Activated CD4-positive, alpha-beta T cell treated with anti-CD3 and anti-CD28 coated beads, Interleukin-2, amount 10 ng/mL, durations not matched to agents 7 days and 5 days (primary cell): Measurements from ENCODE around the gene UBXN4. TPM values are rescaled to one million over a fixed set of nuclear protein-coding genes. Genes with fewer than 3 reads are reported as not detected.
"Not testable (repeated sequence)": the region's sequence is repeated elsewhere in the genome, so short reads cannot be mapped to it uniquely, and the experiment has no call there.

ENCODE experiments used
- CTCF ChIA-PET: fragments of 350-600 bp; sonication (Branson Sonifier 250); formaldehyde crosslinking; loops from one replicate; lab custom pipeline; 2021; ENCODE audit warnings: antibody characterized with exemption; lab: Charles Lee
- POLR2A ChIA-PET: fragments of 350-600 bp; sonication (Branson Sonifier 250); formaldehyde crosslinking; loops from one replicate; lab custom pipeline; 2021; ENCODE audit warnings: antibody characterized with exemption; lab: Charles Lee
- DNase-seq: peaks from one replicate; pipeline ENCODE4 v3.0.0-alpha.2; 2020
- H3K27ac Mint-ChIP-seq: one replicate; pipeline ENCODE4 v1.8.0; 2021; ENCODE audit warnings: mild to moderate bottlenecking, moderate library complexity, mixed read lengths
- H3K27me3 Mint-ChIP-seq: one replicate; pipeline ENCODE4 v1.8.0; 2021; ENCODE audit warnings: mixed read lengths
- H3K36me3 Mint-ChIP-seq: one replicate; pipeline ENCODE4 v1.8.0; 2021; ENCODE audit warnings: low read depth, mixed read lengths
- H3K4me1 Mint-ChIP-seq: one replicate; pipeline ENCODE4 v1.8.0; 2021; ENCODE audit warnings: mixed read lengths
- H3K4me3 Mint-ChIP-seq: one replicate; pipeline ENCODE4 v1.8.0; 2021; ENCODE audit warnings: mild to moderate bottlenecking, moderate library complexity, mixed read lengths
- H3K9me3 Mint-ChIP-seq: one replicate; pipeline ENCODE4 v1.8.0; 2021; ENCODE audit warnings: mixed read lengths
- total RNA-seq, 2 experiments: library from RNA; stranded (reverse); gene quantifications; one replicate each; pipeline ENCODE4 v1.2.3, GENCODE V29; 2021

The UBXN4 gene
- total RNA-seq, 2 experiments from 2014 or later: 98.1 to 116 TPM

DNA sequence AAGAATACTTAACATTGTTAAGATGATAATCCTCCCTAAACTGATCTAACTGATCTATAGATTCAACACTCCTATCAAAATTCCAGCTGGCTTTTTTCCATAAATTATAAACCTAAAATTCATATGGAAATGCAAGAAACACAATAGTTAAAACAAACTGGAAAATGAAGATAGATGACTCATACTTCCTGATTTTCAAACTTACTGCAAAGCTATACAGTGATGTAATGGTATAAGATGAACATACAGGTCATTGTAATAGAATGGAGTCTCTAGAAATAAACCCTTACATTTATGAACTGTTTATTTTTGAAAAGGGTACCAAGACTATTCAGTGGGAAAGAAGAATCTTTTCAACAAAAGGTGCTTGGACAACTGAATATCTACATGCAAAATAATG, 32.3 kb downstream of the UBXN4 start:
- Mint-ChIP-seq H3K27me3 (no peaks in the 10 kb centered on the region), H3K9me3 (no peaks in the 10 kb centered on the region), H3K36me3 (peaks cover 69% of the 10 kb centered on the region), H3K27ac (no peak overlapping the region), H3K4me3 (no peak overlapping the region), H3K4me1 (peaks cover 2% of the 10 kb centered on the region)
- POLR2A ChIA-PET: no interaction called here
- CTCF ChIA-PET: interaction anchor here (2.1 kb wide), 1 partner anchor 24 kb away, joined by 5 read pairs; no protein-coding TSS in a partner anchor
- no peak for DNase-seq

DNA sequence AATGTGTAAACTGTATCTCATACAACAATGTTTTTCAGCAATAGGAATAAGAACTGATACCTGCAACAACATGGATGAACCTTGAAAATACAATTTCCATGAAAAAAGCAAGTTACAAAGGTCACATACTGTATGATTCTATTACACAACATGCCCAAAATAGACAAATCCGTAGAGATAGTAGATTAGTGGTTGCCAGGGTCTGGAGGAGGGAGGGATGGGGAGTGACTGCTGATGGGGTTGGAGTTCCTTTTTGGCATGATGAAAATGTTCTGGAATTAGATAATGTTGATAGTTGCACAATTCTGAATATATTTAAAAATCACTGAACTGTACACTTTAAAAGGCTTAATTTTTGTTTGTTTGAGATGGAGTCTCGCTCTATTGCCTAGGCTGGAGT, 33.8 kb downstream of the UBXN4 start:
- Mint-ChIP-seq H3K27me3 (no peaks in the 10 kb centered on the region), H3K9me3 (no peaks in the 10 kb centered on the region), H3K4me3 (no peak overlapping the region), H3K27ac (no peak overlapping the region), H3K36me3 (peaks cover 64% of the 10 kb centered on the region), H3K4me1 (peaks cover 2% of the 10 kb centered on the region)
- no peak for DNase-seq
- ChIA-PET CTCF (interaction anchor here (2.1 kb wide), 1 partner anchor 22 kb away, joined by 5 read pairs; no protein-coding TSS in a partner anchor), POLR2A (no interaction called here)

DNA sequence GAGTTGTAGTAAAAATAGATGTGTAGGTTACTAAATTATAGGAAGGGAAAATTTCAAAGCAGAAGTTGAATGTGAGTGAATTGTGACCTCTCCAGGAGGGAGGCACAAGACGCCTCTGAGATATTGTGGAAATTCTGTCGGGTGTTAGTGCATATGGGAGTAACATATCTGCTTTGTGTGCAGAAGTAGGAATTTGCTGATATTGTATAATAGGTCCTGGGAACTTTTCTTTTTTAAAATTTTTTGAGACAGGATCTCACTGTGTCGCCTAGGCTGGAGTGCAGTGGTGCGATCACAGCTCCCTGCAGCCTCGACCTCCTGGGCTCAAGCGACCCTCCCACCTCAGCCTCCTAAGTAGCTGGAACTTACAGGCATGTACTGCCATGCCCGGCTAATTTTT, 34.7 kb downstream of the UBXN4 start:
- peaks cover 65% of the 10 kb centered on the region for H3K36me3 Mint-ChIP-seq
- CTCF ChIA-PET: no interaction called here

DNA sequence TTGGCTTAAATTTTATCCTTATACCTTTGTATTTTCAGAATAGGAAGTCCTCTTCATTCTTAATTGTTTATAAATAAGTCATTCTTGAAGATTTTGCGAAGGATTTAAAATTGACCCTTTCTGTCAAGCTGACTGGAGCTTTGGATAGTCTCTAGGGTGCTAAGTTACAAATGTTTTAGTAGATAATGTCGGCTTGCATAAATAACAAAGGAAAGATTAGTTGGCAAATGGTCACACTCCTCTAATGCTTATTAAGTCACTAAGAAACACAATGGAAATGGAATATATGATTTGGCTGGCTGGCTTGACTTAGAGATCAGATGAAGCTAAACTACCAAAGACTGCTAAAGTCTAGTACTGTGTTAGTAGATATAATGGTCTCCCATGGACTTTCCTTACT, 40.6 kb downstream of the UBXN4 start:
- no peak for DNase-seq
- H3K27me3 Mint-ChIP-seq: no peaks in the 10 kb centered on the region
- peaks cover 5% of the 10 kb centered on the region for H3K9me3 Mint-ChIP-seq
- ChIA-PET CTCF (interaction anchor here (0.6 to 6.8 kb wide), 4 partner anchors 10 to 617 kb away, joined by 3 to 49 read pairs (median 3); no protein-coding TSS in a partner anchor), POLR2A (no interaction called here)
- H3K27ac Mint-ChIP-seq: no peak overlapping the region
- H3K4me3 Mint-ChIP-seq: no peak overlapping the region
- H3K36me3 Mint-ChIP-seq: peaks cover 73% of the 10 kb centered on the region
- H3K4me1 Mint-ChIP-seq: no peaks in the 10 kb centered on the region

More for the DNA sequence above, 34.7 kb downstream of the UBXN4 start:
- H3K4me3 Mint-ChIP-seq: no peak overlapping the region
- H3K27ac Mint-ChIP-seq: no peak overlapping the region
- no peaks in the 10 kb centered on the region for H3K9me3 Mint-ChIP-seq
- DNase-seq: no peak
- POLR2A ChIA-PET: no interaction called here
- H3K4me1 Mint-ChIP-seq: peaks cover 2% of the 10 kb centered on the region
- H3K27me3 Mint-ChIP-seq: no peaks in the 10 kb centered on the region

DNA sequence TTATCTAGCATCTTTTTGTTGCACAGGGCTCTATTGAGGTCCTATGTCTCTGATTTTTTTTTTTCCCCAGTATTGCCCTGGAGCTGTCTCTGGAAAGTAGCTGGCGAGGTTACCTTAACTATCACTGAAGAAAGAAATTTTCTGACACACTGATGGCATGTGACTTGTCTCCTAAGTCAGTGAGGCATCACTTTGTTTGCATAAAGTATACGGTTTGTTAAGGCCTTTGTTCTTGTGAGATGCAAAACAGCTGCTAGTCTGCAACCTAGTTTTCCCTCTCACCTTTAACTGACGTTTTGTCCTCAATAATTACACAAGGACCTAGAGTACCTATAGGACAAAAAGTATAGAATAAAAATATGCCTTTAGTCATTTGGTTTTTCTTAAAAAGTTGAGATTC, 41.8 kb downstream of the UBXN4 start:
- Mint-ChIP-seq H3K36me3 (peaks cover 71% of the 10 kb centered on the region), H3K4me3 (no peak overlapping the region), H3K9me3 (peaks cover 5% of the 10 kb centered on the region), H3K27me3 (no peaks in the 10 kb centered on the region), H3K4me1 (no peaks in the 10 kb centered on the region), H3K27ac (no peak overlapping the region)
- ChIA-PET POLR2A (no interaction called here), CTCF (interaction anchor here (0.9 to 6.8 kb wide), 2 partner anchors 14 to 16 kb away, joined by 3 to 49 read pairs; no protein-coding TSS in a partner anchor)
- no peak for DNase-seq

DNA sequence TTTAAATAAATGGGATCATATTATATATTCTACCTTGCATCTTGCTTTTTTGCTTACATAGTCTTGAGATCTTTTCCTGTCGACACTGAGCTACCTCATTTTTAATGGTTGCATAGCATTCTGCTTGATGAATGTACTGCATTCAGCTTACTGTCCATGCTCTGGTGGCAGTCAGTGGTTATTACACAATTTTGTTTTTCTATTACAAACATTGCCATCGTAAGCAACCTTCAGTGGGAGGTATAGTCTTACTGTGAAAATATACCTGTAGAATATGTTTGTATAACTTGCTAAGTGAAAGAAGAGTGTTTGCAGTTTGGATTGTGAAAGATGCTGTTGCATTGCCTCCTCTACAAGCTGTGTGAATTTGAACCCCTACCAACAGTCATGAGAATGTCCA, 43.4 kb downstream of the UBXN4 start:
- no peak overlapping the region for H3K27ac Mint-ChIP-seq
- peaks cover 5% of the 10 kb centered on the region for H3K9me3 Mint-ChIP-seq
- CTCF ChIA-PET: interaction anchor here (0.7 to 6.8 kb wide), 3 partner anchors 13 to 212 kb away, joined by 3 to 49 read pairs (median 3); no protein-coding TSS in a partner anchor
- DNase-seq: no peak
- POLR2A ChIA-PET: no interaction called here
- no peak overlapping the region for H3K4me3 Mint-ChIP-seq
- no peaks in the 10 kb centered on the region for H3K4me1 Mint-ChIP-seq
- no peaks in the 10 kb centered on the region for H3K27me3 Mint-ChIP-seq
- H3K36me3 Mint-ChIP-seq: peaks cover 64% of the 10 kb centered on the region

DNA sequence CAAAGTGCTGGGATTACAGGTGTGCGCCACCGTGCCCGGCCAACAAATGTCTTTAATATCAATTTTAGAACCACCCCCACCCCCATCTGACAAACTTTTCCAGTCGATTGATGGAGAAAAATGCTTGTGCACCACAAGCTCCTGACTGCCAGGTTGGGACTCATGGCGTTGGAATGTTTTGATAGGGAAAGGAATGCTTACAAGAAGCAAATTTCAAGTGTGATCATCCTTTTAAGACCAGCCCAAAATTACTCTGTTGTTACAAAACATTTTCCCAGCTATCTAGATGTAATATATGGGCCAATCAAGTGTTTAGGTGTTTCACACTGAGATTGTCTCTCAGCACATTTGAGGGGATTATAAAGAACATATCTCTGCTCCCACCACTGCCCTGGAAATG, 45.2 kb downstream of the UBXN4 start:
- Mint-ChIP-seq H3K27me3 (no peaks in the 10 kb centered on the region), H3K27ac (no peak overlapping the region)
- POLR2A ChIA-PET: no interaction called here

DNA sequence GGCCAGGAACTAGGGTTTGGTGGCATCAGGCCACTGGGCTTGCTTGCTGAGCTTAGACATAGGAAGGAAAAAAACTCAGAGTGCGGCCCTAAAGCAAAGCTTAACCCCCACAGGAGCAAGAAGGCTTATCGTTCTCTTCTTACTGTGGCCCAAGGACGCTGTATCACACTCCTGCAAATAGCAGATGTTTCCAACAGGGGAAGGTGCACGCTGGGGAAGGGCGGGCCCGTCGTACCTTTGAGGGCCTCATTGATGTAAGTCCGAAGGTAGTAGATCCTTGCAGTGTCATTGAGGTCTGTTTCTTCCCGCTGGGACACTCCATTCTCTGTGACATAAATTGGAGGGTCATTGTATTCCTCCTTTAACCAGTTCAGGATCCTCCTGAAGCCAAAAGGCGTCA, 48.8 kb downstream of the UBXN4 start:
- ChIA-PET POLR2A (no interaction called here), CTCF (interaction anchor here (0.8 to 1.1 kb wide), 2 partner anchors 8 to 801 kb away, joined by 3 read pairs; no protein-coding TSS in a partner anchor)
- no peak for DNase-seq
- H3K4me1 Mint-ChIP-seq: peaks cover 20% of the 10 kb centered on the region
- no peak overlapping the region for H3K4me3 Mint-ChIP-seq
- H3K9me3 Mint-ChIP-seq: peaks cover 2% of the 10 kb centered on the region
- peaks cover 14% of the 10 kb centered on the region for H3K36me3 Mint-ChIP-seq
- no peaks in the 10 kb centered on the region for H3K27me3 Mint-ChIP-seq
- no peak overlapping the region for H3K27ac Mint-ChIP-seq

More for the DNA sequence above, 45.2 kb downstream of the UBXN4 start:
- Mint-ChIP-seq H3K9me3 (peaks cover 5% of the 10 kb centered on the region), H3K4me3 (no peak overlapping the region), H3K4me1 (peaks cover under 1% of the 10 kb centered on the region), H3K36me3 (peaks cover 46% of the 10 kb centered on the region)
- CTCF ChIA-PET: interaction anchor here (1.1 to 6.8 kb wide), 3 partner anchors 11 to 40 kb away, joined by 3 to 49 read pairs (median 4); no protein-coding TSS in a partner anchor
- DNase-seq: no peak

DNA sequence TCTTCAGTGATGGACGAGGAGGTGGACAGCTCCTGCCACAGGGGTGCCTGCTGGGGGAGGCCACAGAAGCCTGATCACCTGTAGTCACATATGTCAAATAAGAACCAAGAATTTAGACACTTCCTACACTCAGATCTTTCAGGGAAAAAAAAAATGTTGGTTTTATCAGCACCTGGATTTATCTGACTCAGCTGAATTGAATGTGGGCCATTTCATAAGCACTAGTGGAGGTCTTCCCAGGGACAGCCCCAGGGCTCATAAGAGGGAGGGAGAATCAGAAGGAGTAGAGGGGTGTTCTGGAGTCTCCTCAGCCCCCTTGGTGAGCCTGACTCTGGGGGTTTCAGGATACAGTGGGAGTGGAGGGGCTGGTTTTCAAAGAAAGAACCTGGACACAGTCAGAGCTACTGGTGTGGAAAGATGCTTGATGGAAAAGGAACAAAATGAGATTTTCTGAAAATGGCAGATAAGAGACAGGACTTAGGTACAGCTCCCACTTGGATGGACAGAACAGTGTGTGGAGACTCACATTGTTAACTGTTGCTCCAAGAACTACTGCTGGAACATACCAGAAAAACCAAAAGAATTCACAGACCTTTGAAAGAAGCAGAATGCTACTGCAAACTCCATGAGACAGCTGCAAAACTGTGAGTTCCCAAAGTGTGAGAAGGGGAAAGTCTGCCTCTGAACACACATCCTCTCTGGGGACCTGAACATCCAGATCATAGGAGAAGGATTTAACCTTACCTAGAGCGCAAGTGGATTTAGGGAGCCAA, 49.9 kb downstream of the UBXN4 start:
- Mint-ChIP-seq H3K27ac (peak overlapping the region; percentile 62), H3K4me3 (no peak overlapping the region), H3K4me1 (peaks cover 20% of the 10 kb centered on the region), H3K36me3 (peaks cover 8% of the 10 kb centered on the region), H3K9me3 (no peaks in the 10 kb centered on the region), H3K27me3 (no peaks in the 10 kb centered on the region)
- ChIA-PET POLR2A (no interaction called here), CTCF (interaction anchor here (1.1 to 2.0 kb wide), 3 partner anchors 14 to 29 kb away, joined by 3 to 6 read pairs (median 3); no protein-coding TSS in a partner anchor)
- no peak for DNase-seq

DNA sequence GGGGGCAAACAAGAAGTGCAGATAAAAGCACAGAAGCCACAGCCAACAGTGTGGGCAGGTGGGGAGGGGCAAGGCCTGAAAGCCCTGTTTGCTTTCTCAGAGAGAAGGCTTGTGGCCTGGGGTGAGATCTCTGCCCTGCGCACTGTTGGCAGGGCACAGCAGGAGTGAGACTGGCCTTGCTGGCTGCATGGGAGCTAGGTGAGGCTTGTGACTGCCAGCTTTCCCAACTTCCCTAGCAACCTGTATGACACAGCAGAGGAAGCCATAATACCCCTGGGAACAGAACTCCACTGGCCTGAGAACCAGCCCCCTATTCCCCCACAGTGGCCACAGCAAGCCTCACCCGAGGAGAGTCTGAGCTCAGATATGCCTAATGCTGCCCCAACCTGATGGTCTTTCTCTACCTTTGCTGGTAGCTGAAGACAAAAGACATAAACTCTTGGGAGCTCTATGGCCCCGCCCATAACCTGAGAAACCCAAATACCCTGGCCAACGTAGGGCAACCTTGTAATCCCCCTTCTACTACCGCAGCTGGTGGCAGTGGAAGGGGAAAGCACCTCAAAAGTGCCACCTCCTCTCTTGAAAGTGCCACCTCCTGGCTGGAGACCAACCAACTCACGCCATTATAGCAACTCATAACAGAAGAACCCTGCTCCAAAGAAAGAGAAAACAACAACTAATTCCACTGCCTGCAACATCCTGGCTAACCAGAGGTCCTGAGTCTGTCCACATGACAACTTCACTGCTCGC, 50.9 kb downstream of the UBXN4 start:
- DNase-seq: no peak
- Mint-ChIP-seq H3K4me1 (peaks cover 23% of the 10 kb centered on the region), H3K36me3 (peaks cover 1% of the 10 kb centered on the region), H3K27me3 (no peaks in the 10 kb centered on the region), H3K4me3 (no peak overlapping the region), H3K27ac (no peak overlapping the region), H3K9me3 (no peaks in the 10 kb centered on the region)
- ChIA-PET POLR2A (no interaction called here), CTCF (interaction anchor here (1.1 to 2.0 kb wide), 3 partner anchors 13 to 28 kb away, joined by 3 to 6 read pairs (median 3); no protein-coding TSS in a partner anchor)

DNA sequence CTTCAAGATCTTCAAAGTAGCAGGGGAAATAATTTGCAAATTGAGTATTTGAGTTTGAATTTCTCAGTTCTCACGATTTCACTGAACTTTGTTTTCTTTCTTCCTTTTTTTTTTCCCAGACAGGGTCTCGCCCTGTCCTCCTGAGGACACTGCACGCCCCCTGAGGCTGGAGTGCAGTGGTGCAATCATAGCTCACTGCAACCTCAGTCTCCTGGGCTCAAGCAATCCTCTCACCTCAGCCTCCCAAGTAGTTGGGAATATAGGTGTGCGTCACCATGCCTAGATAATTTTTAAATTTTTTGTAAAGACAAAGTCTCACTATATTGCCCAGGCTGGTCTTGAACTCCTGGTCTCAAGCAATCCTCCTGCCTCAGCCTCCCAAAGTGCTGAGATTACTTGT, 54.0 kb downstream of the UBXN4 start:
- POLR2A ChIA-PET, H3K27ac Mint-ChIP-seq, CTCF ChIA-PET, H3K27me3 Mint-ChIP-seq, H3K4me3 Mint-ChIP-seq, DNase-seq: not testable (repeated sequence)
- H3K9me3 Mint-ChIP-seq: peaks cover 11% of the 10 kb centered on the region
- H3K4me1 Mint-ChIP-seq: peaks cover 24% of the 10 kb centered on the region
- H3K36me3 Mint-ChIP-seq: peaks cover 13% of the 10 kb centered on the region

DNA sequence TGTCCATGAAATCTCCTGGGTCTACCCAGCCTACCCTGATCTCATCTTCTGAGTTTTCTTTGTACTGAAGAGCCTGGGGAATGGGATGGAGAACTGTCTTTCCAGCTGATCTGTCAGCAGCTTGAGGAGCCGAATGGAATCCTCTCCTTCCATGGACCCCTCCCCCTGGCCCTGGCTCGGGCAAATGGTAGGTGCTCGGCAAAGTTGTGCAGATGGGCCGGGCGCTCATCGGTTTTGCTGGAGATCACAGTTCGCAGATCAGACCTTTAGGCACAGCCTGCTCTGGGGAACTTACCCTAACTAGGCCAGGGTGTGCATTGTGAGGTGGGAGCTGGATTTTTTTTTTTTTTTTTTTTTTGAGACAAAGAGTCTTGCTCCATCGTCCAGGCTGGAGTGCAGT, 55.0 kb downstream of the UBXN4 start:
- ChIA-PET POLR2A (no interaction called here), CTCF (interaction anchor here (1.0 to 3.3 kb wide), 8 partner anchors 10 to 111 kb away, joined by 3 to 49 read pairs (median 6); no protein-coding TSS in a partner anchor)
- Mint-ChIP-seq H3K4me1 (peaks cover 24% of the 10 kb centered on the region), H3K4me3 (no peak overlapping the region), H3K9me3 (peaks cover 17% of the 10 kb centered on the region), H3K27ac (no peak overlapping the region), H3K27me3 (no peaks in the 10 kb centered on the region), H3K36me3 (peaks cover 19% of the 10 kb centered on the region)
- no peak for DNase-seq
